ENCODE results near the gene HBA2. TPM values are rescaled to one million over a fixed set of nuclear protein-coding genes. Genes with fewer than 3 reads are reported as not detected.

Gene HBA2
- total and polyA plus RNA-seq, 9 of the 15 experiments (the other 6 are each of a cell fraction or from before 2014, with no cell fraction given) = 40.4 to 853 (median 286) TPM

- no peak for TF ChIP-seq ETS1 (conservative IDR thresholded peaks at IDR 0.05; ENCODE audit: control insufficient read depth, low read depth, low read length)
- no peak for TF ChIP-seq NCOA2 (IDR thresholded peaks at IDR 0.05; ENCODE audit: partially characterized antibody in 2 of 2)
- no peak for TF ChIP-seq ZZZ3 (IDR thresholded peaks at IDR 0.05)
- TF ChIP-seq SP1 (CRISPR knock-in tag; IDR thresholded peaks at IDR 0.05) = no peak
- TF ChIP-seq REST (IDR thresholded peaks at IDR 0.05; ENCODE audit: borderline replicate concordance) = no peak
- TF ChIP-seq REST (CRISPR knock-in tag; IDR thresholded peaks at IDR 0.05; ENCODE audit: low read depth) = no peak
- TF ChIP-seq HDGF (IDR thresholded peaks at IDR 0.05) = 0 out of 2 replicates have a peak, but pooled peaks have one; percentile 75
- no peak for TF ChIP-seq MBD2 (IDR thresholded peaks at IDR 0.05; ENCODE audit: borderline replicate concordance, low read depth)
- no peak for TF ChIP-seq ZNF277 (CRISPR knock-in tag; IDR thresholded peaks at IDR 0.05; ENCODE audit: borderline replicate concordance)
- no peak for TF ChIP-seq ZC3H11A (IDR thresholded peaks at IDR 0.05; ENCODE audit: low read depth, low read length)
- TF ChIP-seq MXI1 (IDR thresholded peaks at IDR 0.05; ENCODE audit: low read depth, low read length) = no peak
- no peak for TF ChIP-seq ZNF212 (CRISPR knock-in tag; IDR thresholded peaks at IDR 0.05)
Observed at GRCh38 chr16:175011-175949, 2.6 kb downstream of the HBA2 start (continued).
